Fibroblast of the conjunctiva (primary cell): Measurements from ENCODE around the gene ACLY.
A peak's percentile ranks its signal among the peaks of the same experiment; 100 is the strongest.
"Not testable (repeated sequence)": the region's sequence is repeated elsewhere in the genome, so short reads cannot be mapped to it uniquely, and the experiment has no call there.

ENCODE experiments used
- DNase-seq: peaks from one replicate; pipeline ENCODE4 v3.0.0-alpha.2; 2010; ENCODE audit warnings: low read depth

Gene ACLY

DNA sequence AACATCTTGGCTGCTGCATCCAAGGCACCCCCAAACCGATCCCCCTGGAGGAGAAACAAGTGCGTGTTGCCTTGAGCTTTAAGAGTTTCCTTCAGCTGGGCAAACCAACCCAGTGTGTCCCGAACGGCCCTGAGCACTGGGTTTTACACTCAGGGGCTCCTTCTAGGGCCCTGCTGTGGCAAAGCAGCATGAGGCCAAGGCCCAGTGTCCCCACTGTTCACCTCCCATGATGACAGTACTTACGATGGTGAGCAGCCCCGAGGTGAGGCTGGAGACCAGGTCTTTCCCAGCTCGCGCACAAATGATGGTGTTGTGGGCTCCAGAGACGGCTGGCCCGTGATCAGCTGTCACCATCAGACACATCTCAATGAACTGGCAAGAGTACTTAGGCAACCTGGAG lies 47.0 kb downstream of the ACLY start:
- no peak for DNase-seq

GRCh38 chr17:41870627-41871026 lies 48.1 kb downstream of the ACLY start:
- DNase-seq = no peak

DNA sequence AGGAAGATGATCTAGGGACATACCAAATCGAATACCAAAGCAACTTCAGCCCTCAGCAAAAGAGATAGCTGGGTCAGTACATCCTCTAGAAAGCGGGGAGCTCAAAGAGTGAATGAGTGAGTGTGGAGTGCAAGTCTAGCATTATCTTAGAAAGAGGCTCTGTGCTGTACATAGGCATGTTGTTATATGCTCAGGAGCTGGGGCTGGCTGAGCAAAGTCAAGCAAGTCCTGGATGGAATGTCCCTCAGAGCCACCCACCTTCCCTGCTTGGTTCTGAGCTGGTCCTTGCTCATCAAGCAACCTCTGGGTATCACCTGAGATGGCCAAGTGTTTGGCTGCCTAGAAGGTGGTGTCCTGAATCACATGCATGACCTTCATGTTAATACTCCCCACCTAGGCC lies 48.7 kb downstream of the ACLY start:
- DNase-seq = no peak

- no peak for DNase-seq
Measured at GRCh38 chr17:41869426-41869825, 49.3 kb downstream of the ACLY start.

DNA sequence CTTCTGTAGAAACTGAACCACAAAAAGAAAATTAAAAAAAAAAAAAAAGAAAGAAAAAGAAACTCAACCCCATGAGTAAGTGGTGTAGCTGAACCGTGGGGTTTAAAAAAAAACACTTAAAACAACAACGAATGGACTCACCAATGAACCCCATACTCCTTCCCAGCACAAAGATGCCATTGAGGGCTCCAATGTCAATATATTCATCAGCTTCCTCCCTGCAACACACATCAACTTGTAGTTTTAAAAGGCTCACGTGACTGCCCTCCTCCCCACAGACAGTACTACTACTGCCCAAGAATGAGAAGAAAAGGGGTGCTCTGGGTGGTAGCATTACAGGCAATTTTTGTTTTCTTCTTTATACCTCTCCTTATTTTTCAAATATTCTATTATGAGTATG lies 50.2 kb downstream of the ACLY start:
- no peak for DNase-seq

DNA sequence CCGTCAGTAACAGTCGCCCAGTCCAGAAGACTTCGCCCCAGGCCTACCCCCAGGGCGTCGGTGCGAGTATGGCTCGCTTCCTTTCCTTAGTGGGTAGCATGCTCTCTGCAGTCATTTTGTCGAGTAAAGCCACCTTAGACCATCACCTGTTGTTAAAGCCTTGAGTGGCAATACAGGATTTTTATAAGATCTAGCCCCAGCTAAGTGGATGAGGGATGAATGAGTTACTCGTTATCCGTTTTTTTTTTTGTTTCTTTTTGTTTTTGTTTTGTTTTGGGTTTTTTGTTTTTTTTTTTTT lies 53.2 kb downstream of the ACLY start:
- DNase-seq = no peak

GRCh38 chr17:41864836-41865595 lies 53.7 kb downstream of the ACLY start, which contains the start of gene KLHL11:
TSS of gene KLHL11 (minus strand) at chr17:41865423. CDS start at chr17:41865370, 53 bp downstream.
- peak; percentile 69 for DNase-seq

- no peak for DNase-seq
Measured at GRCh38 chr17:41864498-41864835, 54.3 kb downstream of the ACLY start.

GRCh38 chr17:41863074-41863848 lies 55.5 kb downstream of the ACLY start:
- DNase-seq = no peak

DNA sequence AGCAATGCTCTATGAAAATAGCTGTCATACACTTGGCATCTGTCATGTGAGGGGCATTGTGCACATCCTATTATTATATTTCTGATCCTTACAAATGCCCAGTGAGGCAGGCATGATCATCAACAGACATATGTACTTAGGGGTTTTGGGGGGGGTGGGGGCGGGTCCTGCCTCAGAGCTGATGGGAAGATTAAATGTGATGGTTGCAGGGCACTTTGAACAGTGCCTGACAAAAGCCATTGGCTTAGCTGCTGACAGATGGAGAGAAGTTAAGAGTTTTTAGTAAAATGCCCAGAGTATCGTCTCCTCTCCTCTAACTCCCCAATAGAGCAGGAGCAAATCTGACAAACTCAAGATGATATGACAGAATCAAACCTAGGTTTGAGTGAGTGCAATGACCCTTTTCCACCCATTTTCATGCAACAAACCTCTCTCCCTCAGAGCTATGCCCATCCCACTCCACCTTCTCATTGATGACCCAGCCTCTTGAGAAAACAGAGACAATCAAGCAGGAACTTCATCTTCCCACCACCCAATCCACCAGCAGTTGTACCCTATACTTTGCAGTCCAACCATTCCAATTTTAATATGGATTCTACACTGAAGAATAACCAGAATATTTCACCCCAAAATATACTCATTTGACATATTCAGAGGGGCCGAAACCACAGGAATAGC lies 58.4 kb downstream of the ACLY start:
- DNase-seq = no peak

DNA sequence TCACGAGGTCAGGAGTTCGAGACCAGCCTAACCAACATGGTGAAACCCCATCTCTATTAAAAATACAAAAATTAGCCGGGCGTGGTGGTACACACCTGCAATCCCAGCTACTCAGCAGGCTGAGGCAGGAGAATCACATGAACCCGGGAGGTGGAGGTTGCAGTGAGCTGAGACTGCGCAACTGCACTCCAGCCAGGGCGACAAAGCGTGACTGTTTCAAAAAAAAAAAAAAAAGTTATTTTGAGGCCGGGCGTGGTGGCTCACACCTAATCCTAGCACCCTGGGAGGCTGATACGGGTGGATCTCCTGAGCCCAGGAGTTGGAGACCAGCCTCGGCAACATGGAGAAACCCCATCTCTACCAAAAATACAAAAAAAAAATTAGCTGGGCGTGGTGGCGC lies 67.4 kb downstream of the ACLY start:
- not testable (repeated sequence) for DNase-seq

DNA sequence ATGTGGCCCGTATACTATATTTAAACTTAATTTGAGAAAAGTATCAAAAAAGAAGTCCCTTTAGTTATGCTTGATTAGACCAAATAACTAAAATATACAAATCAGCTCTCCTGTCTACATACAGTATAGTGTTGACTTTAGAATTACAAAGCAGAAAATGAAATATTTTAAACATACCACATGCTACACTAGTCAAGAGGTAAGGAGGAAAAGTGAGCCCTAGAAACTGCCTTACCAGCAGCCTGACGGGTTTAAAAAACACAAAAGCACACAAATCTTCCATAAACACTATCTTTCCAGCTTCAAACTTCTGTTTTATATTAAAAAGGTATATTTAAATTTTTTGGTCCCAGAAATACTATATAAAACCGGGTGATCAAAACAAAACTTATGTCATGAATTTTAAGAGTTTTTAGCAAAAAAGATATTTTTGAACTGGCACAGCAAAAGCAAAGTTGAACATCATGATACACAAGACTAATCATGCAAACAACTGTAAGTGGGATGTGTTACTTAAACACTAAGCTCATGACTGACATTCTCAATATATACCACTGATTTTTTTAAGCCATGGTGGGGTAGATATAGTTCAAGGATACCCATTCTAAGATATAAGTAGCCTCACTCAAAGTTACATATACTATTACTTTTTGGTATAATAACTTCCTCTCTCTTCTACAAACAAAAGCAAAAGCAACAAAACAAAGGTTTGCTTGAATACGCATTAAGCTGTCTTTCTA lies 69.3 kb downstream of the ACLY start:
- no peak for DNase-seq

DNA sequence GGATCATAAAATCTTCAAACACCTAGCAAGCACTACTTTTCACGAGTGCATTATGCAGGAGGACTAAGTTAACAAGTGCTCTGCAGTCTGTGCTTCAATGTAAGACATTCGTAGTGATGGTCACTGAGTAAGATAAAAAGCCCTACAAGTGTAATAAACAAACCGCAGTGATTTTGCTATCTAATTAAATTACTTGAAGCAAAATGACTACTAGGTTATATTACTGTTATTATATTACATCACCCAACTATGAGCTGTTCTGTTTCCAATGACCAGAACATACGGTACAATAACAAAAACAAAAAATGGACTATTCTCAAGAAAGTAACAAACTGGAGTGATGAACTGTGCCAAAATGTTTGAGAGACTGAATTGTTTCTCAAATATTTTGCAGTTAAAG lies 70.0 kb downstream of the ACLY start:
- DNase-seq = peak; percentile 9

DNA sequence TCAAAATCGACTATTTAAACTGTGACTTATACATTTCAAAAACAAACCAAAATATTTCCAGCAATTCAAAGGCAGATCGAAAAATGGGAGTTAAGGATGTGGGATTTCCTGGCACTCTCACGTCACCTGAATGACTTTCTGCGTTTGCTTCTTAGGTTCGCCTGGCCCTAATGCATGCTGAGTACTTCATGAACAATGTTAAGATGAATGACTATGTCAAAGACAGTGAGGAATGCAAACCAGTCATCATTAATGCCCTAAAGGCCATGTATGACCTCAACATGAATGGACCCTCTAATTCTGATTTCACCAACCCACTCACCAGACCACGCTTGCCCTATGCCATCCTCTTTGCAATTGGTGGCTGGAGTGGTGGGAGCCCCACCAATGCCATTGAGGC lies 73.8 kb downstream of the ACLY start:
- no peak for DNase-seq

DNA sequence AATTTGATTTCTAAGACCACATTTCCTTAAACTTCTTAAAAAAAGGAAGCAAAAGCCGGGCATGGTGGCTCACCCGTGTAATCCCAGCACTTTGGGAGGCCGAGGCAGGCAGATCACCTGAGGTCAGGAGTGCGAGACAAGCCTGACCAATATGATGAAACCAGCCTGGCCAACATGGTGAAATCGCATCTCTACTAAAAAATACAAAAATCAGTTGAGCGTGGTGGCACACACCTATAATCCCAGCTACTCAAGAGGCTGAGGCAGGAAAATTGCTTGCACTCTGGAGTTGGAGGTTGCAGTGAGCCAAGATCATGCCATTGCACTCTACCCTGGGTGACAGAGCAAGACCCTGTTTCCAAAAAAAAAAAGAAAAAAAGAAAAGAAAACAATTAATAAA lies 78.0 kb downstream of the ACLY start:
- not testable (repeated sequence) for DNase-seq

DNA sequence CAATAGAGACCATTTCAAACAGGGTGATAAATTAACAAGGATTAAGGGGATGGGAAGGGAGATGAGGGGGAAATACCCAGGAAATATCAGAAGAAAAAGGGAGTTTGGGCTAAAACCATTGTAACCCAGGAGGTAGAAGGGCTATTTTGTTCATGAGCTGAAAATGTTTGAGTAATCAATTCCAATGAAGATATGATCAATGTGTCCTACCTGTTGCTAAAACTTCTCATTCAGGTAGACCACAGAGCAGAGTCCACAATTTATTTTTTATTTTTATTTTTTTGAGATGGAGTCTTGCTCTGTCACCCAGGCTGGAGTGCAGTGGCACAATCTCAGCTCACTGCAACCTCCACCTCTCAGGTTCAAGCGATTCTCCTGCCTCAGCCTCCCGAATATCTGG lies 79.3 kb downstream of the ACLY start:
- DNase-seq = not testable (repeated sequence)

DNA sequence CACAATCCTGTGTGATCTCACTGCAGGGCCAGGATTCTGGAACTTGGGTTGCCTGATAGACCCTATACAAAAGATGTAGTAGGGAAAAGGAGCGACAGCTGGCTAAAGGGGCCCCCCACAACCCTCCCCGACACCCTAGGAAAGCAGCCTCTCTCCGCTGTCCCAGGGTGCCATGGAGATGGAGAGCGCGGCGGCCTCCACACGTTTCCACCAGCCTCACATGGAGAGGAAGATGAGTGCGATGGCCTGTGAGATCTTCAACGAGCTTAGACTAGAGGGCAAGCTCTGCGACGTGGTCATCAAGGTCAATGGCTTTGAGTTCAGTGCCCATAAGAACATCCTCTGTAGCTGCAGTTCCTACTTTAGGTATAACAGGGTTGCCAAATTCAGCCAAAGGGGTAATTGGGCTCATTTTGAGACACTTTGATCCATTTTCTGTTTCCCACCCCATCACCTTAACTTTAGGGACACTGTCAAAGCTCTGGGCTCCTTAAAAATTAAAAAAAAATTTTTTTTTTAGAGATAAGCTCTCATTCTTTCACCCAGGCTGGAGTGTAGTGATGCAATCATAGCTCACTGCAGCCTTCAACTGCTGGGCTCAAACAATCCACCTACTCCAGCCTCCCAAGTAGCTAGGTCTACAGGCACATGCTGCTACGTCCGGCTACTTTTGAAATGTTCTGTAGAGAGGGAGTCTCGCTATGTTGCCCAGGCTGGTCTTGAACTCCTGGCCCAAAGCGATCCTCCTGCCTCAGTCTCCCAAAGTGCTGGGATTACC lies 80.8 kb downstream of the ACLY start, which contains the start of gene KLHL10:
Gene KLHL10 (plus strand): TSS at position 65 of the 778 bp plus-strand sequence. CDS start 108 bp downstream, at position 173.
- no peak for DNase-seq

DNA sequence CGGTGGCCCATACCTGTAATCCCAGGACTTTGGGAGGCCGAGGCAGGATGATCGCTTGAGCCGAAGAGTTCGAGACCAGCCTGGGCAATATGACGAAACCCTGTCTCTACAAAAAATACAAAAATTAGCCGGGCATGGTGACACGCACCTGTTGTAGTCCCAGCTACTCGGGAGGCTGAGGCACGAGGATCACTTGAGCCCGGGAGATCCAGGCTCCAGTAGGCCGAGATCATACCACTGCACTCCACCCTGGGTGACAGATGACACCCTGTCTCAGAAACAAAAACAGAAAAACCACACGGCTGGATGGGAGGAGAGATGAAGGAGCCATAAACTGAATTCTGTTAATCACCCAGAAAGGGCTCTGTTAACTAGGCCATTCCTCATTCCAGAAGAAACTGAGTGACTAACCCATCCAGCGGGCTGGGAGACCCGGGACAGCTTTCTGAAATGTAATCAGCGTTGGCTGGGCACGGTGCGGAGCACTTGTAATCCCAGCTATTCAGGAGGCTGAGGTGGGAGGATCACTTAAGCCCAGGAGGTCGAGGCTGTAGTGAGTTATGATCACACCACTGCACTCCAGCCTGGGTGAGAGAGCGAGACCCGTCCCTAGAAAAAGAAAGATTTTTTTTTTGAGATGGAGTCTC lies 82.1 kb downstream of the ACLY start:
- no peak for DNase-seq

DNA sequence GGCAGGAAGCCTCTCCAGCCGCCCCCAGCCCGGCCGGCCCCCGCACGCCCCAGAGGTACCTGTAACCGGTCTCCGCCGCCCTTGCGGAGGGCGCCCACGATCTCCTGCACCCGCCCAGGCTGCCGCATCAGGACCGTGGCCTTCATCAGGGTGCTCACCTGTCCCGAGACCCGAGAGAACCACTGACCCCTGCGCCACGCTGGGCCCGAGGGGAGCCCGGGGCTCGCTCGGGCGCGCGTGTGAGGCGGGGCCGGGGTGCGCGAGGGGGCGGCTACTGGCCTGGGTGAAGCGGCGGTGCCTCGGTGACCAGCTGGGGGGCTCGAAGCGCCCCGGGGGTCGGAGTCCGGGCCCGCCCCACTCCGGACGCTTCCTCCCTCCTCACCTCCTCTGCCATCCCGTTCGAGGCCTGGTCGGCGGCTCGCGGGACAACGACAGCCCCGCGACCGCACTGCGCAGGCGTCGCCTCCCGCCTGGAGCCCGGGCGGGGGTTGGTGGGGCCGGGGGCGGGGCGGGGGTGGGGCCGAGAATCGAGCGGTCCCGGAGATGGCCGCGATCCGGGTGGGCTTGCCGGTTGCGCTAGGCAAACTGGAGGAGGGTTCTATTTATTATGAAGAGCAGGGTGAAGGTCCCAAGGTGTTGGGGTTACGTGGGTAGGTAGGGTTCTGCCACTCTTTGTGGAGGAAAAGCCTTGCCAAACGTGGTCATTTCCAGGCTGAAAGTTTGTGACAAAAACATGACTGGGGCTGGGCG lies 82.8 kb downstream of the ACLY start, which contains the start of gene NT5C3B:
Gene NT5C3B (minus strand): TSS at position 433 of the 750 bp plus-strand sequence. CDS start 39 bp downstream, at position 394.
- DNase-seq = no peak

GRCh38 chr17:41835214-41835799 lies 83.4 kb downstream of the ACLY start:
- no peak for DNase-seq
